ENCODE results near the gene CRACR2A.

Gene CRACR2A

GRCh38 chr12:3752741-3753486 is at the start of gene CRACR2A:
CRACR2A (minus strand) TSS chr12:3753109; CDS start chr12:3696999, 56,110 bp downstream.
- DNase-seq = peak; percentile 90

- DNase-seq = no peak
Measured at GRCh38 chr12:3797531-3798048, 44.7 kb upstream of the CRACR2A start.

- DNase-seq = no peak
Measured at GRCh38 chr12:3795492-3796133, 42.7 kb upstream of the CRACR2A start.

GRCh38 chr12:3795066-3795465 is 42.2 kb upstream of the CRACR2A start:
- no peak for DNase-seq

GRCh38 chr12:3792623-3793288 is 39.8 kb upstream of the CRACR2A start:
- no peak for DNase-seq

GRCh38 chr12:3791256-3791874 is 38.5 kb upstream of the CRACR2A start:
- no peak for DNase-seq

GRCh38 chr12:3790642-3791041 is 37.7 kb upstream of the CRACR2A start:
- DNase-seq = no peak

- no peak for DNase-seq
Measured at GRCh38 chr12:3789838-3790237, 36.9 kb upstream of the CRACR2A start.

- DNase-seq = peak; percentile 8
Measured at GRCh38 chr12:3777206-3777809, 24.4 kb upstream of the CRACR2A start.

GRCh38 chr12:3775385-3776035 is 22.6 kb upstream of the CRACR2A start:
- DNase-seq = no peak

- DNase-seq = no peak
Measured at GRCh38 chr12:3772380-3772779, 19.5 kb upstream of the CRACR2A start.

- DNase-seq = no peak
Measured at GRCh38 chr12:3771853-3772252, 18.9 kb upstream of the CRACR2A start.

GRCh38 chr12:3770891-3771290 is 18.0 kb upstream of the CRACR2A start:
- DNase-seq = no peak

- DNase-seq = no peak
Measured at GRCh38 chr12:3768911-3769447, 16.1 kb upstream of the CRACR2A start.

GRCh38 chr12:3761116-3761735 is 8.3 kb upstream of the CRACR2A start:
- no peak for DNase-seq

GRCh38 chr12:3759878-3760277 is 7.0 kb upstream of the CRACR2A start:
- no peak for DNase-seq

GRCh38 chr12:3757261-3757660 is 4.4 kb upstream of the CRACR2A start:
- no peak for DNase-seq

- no peak for DNase-seq
Measured at GRCh38 chr12:3755898-3756297, 3.0 kb upstream of the CRACR2A start.

- no peak for DNase-seq
Measured at GRCh38 chr12:3753544-3754284, 805 bp upstream of the CRACR2A start.

- peak; percentile 70 for DNase-seq
Measured at GRCh38 chr12:3752096-3752709, 706 bp downstream of the CRACR2A start.

Data from activated CD4-positive, alpha-beta T cell treated with anti-CD3 and anti-CD28 coated beads for 48 hours (primary cell).